Measurements from ENCODE around the gene MGAT1. TPM values are rescaled to one million over a fixed set of nuclear protein-coding genes. Genes with fewer than 3 reads are reported as not detected.

MGAT1 gene
- total RNA-seq, 2 donors from 2014 or later, result 77.1 to 80.8 TPM

Other genes starting within 250 kb of the MGAT1 start
- gene SCGB3A1, start 211.3 kb downstream of the MGAT1 start, total RNA-seq, result 1 to 10 TPM in 1 of 2 donors, not detected in 1; 4.1 TPM
- 1 to 10 TPM in 1 of 2 donors, under 1 TPM in 1; 0.57 to 1.5 TPM for gene FLT4, start 153.2 kb downstream of the MGAT1 start, total RNA-seq
- not detected for gene OR2Y1, start 62.7 kb downstream of the MGAT1 start, total RNA-seq
- gene ZFP62, start 58.5 kb upstream of the MGAT1 start, total RNA-seq, result 10 to 100 TPM; 18.9 to 23.5 TPM
- not detected for gene BTNL8, start 96.4 kb upstream of the MGAT1 start, total RNA-seq
- not detected for gene BTNL3, start 186.0 kb upstream of the MGAT1 start, total RNA-seq
- 1 to 10 TPM in 1 of 2 donors, not detected in 1; 1.8 TPM for gene BTNL9, start 237.5 kb upstream of the MGAT1 start, total RNA-seq

Measured in T-helper 17 cell (primary cell).